Skeletal muscle cell (primary cell): ENCODE measurements around the gene FAM120B.
"Not testable (repeated sequence)": the region's sequence is repeated elsewhere in the genome, so short reads cannot be mapped to it uniquely, and the experiment has no call there.

Experiments
- DNase-seq: peaks from one replicate; pipeline ENCODE4 v3.0.0-alpha.2; 2010; ENCODE audit warnings: low read depth
- H3K4me3 ChIP-seq: 2 replicates; pipeline ENCODE4 v1.5.1; 2011; ENCODE audit warnings: low read depth, mild to moderate bottlenecking, control low read depth, low read length, moderate library complexity

FAM120B gene, protein sequence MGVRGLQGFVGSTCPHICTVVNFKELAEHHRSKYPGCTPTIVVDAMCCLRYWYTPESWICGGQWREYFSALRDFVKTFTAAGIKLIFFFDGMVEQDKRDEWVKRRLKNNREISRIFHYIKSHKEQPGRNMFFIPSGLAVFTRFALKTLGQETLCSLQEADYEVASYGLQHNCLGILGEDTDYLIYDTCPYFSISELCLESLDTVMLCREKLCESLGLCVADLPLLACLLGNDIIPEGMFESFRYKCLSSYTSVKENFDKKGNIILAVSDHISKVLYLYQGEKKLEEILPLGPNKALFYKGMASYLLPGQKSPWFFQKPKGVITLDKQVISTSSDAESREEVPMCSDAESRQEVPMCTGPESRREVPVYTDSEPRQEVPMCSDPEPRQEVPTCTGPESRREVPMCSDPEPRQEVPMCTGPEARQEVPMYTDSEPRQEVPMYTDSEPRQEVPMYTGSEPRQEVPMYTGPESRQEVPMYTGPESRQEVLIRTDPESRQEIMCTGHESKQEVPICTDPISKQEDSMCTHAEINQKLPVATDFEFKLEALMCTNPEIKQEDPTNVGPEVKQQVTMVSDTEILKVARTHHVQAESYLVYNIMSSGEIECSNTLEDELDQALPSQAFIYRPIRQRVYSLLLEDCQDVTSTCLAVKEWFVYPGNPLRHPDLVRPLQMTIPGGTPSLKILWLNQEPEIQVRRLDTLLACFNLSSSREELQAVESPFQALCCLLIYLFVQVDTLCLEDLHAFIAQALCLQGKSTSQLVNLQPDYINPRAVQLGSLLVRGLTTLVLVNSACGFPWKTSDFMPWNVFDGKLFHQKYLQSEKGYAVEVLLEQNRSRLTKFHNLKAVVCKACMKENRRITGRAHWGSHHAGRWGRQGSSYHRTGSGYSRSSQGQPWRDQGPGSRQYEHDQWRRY

DNA sequence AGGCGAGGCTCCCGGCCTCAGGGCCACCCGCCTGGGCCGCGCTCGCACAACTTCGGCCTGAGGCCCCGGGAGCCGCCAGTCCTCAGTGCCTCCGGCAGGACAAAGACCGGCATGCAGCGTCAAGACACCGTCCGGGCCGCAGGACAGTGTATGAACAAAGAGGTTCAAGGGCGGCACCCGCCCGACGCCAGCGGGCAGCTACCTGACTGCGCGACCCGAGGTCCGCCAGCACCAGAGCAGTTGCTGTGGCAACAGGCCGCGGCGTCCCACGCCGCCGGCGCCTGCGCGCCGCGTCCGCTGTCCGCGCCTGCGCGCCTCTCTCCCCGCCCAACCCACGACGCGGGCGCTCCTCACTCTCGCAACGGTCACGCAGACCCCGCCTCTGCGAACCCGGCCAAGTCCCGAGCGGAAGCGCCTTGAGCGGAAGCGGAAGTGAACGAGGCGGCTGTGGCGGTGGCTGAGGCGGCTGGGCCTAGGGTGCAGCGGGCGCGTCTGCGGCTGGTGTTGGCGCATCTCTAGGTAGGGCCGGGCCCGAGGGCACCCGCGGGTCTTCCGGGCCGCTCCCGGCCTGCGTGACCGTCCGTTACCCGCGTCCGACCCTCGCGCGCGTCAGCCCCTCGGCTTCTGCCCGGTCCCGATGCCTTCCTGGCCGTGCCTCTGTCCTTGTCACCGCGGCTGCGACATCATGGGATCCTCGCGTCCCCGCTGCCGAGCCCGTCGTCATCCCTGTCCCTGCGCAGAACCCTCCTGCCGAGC is at the start of gene FAM120B:
FAM120B (plus strand) TSS at position 435 of the 756 bp plus-strand sequence. CDS start 10,633 bp downstream, outside the sequence.
- peak; percentile 76 for DNase-seq
- peak within 1 kb of the TSS; percentile 84 for H3K4me3 ChIP-seq

- DNase-seq, result no peak
- no peak overlapping the region for H3K4me3 ChIP-seq
Measured at GRCh38 chr6:170257376-170257775, 49.2 kb upstream of the FAM120B start.

GRCh38 chr6:170258407-170258806 is 48.2 kb upstream of the FAM120B start:
- H3K4me3 ChIP-seq, result no peak overlapping the region
- no peak for DNase-seq

GRCh38 chr6:170259278-170259677 is 47.3 kb upstream of the FAM120B start:
- no peak overlapping the region for H3K4me3 ChIP-seq
- DNase-seq, result no peak

DNA sequence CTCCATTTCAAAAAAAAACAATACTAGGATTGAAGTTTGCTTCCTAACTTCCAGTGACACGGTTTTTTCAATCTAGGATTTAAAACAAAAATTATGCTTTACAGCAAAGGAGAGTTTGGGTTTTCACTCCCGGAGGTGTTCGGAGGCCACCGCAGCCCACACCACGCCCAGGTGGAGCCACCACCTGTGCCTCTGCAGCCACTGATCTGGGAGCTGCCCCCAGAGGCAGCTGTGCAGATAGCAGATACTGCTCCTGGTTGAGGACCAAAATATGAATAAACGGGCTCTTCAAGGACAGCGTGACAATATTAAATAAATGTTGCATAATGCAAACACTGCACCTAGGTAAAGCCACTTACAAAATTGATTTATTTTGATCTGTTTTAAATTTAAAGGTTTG is 45.9 kb upstream of the FAM120B start:
- no peak for DNase-seq
- no peak overlapping the region for H3K4me3 ChIP-seq

DNA sequence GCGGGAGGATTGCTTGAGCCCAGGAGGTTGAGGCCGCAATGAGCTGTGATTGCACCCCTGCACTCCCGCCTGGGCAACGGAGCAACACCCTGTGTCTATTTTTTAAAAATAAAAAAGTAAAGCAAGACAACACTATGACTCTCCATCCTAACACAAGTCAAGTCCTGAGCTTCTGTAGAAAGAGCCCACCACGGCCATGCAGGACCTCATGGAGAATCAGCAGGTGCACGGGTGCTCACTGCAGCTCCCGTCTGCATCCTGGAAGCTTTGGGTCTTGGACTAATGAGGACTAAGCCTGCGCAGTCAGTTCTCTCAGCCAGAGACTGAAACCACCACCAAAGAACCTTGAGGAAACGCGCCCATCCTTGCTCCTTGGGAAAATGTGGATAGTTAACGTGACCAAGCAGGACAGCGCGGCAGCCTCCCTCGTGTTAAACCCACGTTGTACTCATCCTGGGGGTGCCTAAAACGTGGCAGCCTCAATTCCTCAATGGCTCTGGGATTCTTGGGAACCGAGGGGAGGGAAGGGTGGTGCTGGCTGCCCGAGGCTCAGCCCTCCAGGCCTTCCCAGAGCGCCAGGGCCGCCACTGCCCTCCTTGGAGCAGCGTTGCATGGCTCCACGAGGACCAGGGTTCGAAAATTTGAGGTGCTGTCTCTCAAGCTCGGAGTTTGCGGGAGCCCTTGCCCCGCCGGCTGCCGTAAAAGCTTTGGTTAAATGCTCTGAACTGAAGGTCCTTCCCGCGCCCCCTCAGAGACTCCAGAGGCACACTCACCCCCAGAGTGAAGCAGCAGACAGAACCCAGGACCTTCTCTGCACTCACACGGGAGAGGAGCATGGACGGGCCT is 44.7 kb upstream of the FAM120B start:
- no peak for DNase-seq
- H3K4me3 ChIP-seq, result no peak overlapping the region

DNA sequence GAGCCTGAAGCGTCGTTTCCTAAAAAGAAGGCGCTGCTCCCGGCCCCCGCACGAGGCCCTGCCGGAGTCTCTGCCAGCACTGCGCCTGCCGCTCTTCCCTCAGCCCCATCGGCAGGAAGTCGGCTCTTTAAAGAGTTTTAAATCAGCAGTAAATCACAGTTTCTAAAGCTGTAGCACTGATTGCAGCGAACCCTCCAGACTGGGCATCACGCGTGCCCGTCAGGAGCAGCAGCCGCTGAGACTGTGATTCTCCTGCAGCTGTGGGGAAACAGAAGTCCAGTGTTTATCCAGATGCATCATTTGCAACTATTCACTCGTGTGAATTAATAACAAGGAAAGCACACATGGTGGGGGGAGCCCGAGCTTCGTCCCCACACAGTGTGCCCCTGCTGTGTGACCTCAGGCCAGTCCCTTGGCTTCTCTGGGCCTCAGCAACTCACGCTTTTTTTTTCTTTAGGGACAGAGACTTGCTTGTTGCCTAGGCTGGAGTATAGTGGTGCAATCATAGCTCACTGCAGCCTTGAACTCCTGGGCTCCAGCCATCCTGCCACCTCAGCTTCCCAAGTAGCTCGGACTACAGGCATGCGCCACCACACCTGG is 44.0 kb upstream of the FAM120B start:
- no peak overlapping the region for H3K4me3 ChIP-seq
- DNase-seq, result no peak

DNA sequence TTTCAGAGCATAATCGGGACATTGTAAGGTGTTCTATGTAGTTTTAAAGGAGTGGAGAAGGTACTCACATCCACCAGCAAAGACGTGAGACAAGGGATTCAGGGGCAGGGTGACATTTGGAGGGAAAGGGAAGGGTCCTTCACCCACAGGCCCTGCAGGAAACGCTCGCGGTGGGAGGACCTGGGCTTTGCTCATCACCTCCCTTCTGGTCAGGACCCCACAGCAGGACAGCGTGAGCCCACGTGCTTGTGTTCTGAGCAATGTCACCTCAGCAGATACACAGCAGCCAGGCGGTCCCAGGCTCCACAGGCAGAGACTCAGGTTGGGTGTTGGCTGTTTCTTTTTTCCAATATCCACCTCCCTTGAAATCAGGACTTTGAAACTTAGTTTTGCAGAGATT is 43.1 kb upstream of the FAM120B start:
- no peak for DNase-seq
- H3K4me3 ChIP-seq, result no peak overlapping the region

DNA sequence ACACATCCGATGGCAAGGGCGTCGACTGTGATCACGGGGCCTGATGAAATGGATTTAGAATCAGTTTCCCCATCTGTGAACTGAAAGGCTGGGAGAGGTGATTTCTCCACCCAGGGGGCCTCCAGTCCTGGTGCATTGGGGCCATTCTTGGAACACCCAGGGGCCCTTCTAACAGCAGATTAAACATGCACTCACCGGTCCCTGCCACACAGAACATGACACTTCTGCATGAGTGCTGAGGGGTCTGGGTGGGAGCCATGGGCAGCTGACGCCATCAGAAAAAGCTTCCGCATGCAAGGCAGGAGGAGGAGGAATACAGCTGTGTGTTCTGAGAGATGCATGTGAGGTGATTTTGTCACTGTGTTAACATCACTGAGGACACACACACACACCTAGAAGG is 42.5 kb upstream of the FAM120B start:
- DNase-seq, result no peak
- H3K4me3 ChIP-seq, result no peak overlapping the region

DNA sequence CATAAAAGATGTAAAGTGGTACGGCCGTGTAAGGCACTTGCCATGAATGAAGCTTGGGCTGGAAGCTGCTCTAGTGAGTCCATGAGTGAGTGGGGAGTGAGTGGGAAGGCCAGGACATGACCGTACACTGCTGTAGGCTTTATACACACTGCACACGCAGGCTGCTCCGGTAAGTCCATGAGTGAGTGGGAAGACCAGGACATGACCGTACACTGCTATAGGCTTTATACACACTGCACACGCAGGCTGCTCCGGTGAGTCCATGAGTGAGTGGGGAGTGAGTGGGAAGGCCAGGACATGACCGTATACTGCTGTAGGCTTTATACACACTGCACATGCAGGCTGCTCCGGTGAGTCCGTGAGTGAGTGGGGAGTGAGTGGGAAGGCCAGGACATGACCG is 41.9 kb upstream of the FAM120B start:
- H3K4me3 ChIP-seq, DNase-seq: not testable (repeated sequence)

DNA sequence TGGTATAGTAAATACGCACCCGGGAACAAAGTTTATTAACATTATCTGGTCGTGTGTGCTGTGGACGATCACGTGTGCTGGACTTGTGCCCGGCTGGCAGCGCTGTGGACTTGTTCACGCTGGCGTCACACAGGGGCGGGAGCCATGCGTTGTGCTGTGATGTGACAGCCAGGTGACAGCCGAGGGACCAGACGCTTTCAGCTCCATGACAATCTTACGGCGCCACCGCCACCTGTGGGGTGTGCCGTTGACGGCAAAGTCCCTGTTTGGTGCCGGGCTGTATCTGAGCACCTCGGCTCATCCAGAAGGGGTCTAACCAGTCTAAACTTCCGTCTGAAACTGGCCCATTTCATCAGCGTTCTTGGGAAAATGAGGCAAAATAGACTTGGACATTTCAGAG is 40.9 kb upstream of the FAM120B start:
- DNase-seq, result no peak
- no peak overlapping the region for H3K4me3 ChIP-seq

GRCh38 chr6:170266061-170266825 is 40.3 kb upstream of the FAM120B start:
- H3K4me3 ChIP-seq, result no peak overlapping the region
- DNase-seq, result no peak

- DNase-seq, result no peak
Measured at GRCh38 chr6:170267688-170268087, 38.9 kb upstream of the FAM120B start.

GRCh38 chr6:170268216-170269129 is 38.1 kb upstream of the FAM120B start:
- H3K4me3 ChIP-seq, result no peak overlapping the region
- DNase-seq, result no peak

More at GRCh38 chr6:170267688-170268087, 38.9 kb upstream of the FAM120B start:
- no peak overlapping the region for H3K4me3 ChIP-seq

DNA sequence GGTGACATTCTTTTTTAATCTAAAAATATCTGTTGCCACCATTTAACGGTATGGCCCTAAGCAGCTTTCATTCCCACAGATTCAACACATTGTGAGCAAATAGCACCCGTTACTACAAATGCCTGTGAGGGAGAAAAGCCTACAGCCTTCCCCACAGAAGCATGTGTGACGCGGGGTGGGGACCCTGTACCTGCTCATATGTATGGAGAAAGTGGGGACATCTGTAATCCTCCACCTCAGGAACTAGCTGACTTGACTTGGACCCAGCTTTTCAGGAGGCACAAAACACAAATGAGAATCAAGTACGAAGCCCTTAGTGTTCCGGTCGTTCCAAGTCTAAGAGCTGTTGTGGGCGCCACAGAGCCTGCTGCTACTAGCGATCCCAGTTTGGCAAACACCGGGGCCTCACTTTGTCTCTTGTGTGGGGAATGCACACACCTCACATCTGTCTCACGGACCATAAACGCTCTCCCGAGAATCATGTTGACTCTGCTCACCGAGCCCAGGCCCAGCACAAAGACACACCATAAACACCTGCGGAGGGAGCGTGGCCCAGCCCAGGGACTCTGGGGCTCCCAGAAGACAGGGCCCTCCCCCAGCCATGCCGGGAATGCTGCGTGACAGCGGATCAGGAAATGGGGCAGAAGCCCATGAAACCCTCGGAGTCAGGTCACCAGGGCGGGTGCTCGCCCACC is 37.3 kb upstream of the FAM120B start:
- DNase-seq, result no peak
- no peak overlapping the region for H3K4me3 ChIP-seq

GRCh38 chr6:170269846-170270541 is 36.6 kb upstream of the FAM120B start:
- H3K4me3 ChIP-seq, result no peak overlapping the region
- DNase-seq, result peak; percentile 33
